Astrocyte of the cerebellum (primary cell): ENCODE measurements around the gene GTF2E1.
"Not testable (repeated sequence)": the region's sequence is repeated elsewhere in the genome, so short reads cannot be mapped to it uniquely, and the experiment has no call there.

Experiments used
- DNase-seq: peaks from one replicate; pipeline ENCODE4 v3.0.0-alpha.2; 2011; ENCODE audit warnings: low read depth
- H3K4me3 ChIP-seq: 2 replicates; pipeline ENCODE4 v1.5.1; 2011; ENCODE audit warnings: mild to moderate bottlenecking, low read depth, low read length, moderate library complexity
- in situ Hi-C: cut with HindIII; loops from 2 replicates; pipeline ENCODE4 v1.10.0; 2017; ENCODE audit warnings: low sequenced_read_pairs
- TF ChIP-seq, protein P1 (sequence below): IDR thresholded peaks from 2 replicates; pipeline ENCODE4 v1.5.1; 2012; ENCODE audit warnings: low read length, low read depth, moderate library complexity, mild to moderate bottlenecking; ENCODE audit errors: missing control alignments

The GTF2E1 gene

DNA sequence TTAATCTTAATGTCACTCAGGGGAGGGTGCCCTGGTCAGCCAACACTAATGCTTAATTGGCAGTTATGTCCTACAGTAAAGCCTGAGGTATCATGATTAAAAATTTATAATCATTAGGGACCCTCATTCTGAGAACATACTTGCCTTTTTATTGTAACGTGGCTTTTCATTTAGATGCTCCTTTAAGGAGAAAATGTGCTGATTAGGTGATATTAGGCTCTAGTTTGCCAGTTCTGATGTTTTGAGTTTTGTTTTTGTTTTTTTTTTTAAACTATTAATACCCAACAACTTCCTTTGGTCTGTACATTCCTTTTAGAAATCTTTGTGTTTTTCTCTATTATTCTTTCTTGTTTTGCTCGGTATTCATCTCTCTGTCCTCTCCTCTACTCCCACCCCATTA is 10.3 kb downstream of the GTF2E1 start:
- no peak for DNase-seq
- TF ChIP-seq, protein P1, sequence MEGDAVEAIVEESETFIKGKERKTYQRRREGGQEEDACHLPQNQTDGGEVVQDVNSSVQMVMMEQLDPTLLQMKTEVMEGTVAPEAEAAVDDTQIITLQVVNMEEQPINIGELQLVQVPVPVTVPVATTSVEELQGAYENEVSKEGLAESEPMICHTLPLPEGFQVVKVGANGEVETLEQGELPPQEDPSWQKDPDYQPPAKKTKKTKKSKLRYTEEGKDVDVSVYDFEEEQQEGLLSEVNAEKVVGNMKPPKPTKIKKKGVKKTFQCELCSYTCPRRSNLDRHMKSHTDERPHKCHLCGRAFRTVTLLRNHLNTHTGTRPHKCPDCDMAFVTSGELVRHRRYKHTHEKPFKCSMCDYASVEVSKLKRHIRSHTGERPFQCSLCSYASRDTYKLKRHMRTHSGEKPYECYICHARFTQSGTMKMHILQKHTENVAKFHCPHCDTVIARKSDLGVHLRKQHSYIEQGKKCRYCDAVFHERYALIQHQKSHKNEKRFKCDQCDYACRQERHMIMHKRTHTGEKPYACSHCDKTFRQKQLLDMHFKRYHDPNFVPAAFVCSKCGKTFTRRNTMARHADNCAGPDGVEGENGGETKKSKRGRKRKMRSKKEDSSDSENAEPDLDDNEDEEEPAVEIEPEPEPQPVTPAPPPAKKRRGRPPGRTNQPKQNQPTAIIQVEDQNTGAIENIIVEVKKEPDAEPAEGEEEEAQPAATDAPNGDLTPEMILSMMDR: no peak
- in situ Hi-C loops: no loop called here
- no peak overlapping the region for H3K4me3 ChIP-seq

DNA sequence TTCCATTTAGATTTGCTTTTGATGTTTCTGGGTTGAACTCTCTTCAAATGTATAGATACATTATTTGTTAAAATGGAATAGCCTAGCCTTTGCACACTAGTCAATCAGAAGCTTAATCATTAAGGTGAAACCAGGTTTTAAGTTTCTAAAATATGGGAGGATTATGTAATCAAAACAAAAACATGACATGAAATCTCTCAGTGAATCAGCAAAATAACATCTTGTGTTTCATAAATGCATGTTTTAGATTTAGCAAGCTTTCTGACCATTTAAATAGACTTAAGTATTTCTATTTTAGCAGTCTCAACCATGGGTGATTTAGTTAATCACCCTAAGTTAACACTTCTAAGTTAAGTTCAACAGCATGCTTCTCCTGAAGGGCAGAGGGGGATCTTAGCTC is 11.3 kb downstream of the GTF2E1 start:
- TF ChIP-seq, protein P1: no peak
- DNase-seq: no peak
- in situ Hi-C loops: no loop called here
- H3K4me3 ChIP-seq: no peak overlapping the region

DNA sequence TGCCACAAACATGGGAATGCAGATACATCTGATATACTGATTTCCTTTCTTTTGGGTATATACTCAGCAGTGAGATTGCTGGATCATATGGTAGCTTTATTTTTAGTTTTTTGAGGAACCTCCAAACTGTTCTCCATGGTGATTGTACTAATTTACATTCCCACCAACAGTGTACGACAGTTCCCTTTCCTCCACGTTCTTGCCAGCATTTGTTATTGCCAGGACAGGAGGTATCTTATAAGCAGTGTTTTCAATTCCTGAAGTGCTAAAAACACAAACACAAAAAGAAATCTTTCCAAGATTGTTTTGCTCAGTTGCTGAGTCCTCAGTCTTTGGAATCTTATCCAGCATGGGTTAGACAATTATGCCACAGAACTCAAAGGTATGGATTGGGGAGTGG is 13.5 kb downstream of the GTF2E1 start:
- H3K4me3 ChIP-seq: no peak overlapping the region
- TF ChIP-seq, protein P1: no peak
- in situ Hi-C loops: no loop called here
- DNase-seq: no peak

DNA sequence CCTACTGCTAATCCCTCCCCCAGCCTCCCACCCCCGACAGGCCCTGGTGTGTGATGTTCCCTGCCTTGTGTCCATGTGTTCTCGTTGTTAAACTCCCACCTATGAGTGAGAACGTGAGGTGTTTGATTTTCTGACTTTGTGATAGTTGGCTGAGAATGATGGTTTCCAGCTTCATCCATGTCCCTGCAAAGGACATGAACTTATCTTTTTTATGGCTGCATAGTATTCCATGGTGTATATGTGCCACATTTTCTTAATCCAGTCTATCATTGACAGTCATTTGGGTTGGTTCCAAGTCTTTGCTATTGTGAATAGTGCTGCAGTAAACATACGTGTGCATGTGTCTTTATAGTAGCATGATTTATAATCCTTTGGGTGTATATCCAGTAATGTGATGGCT is 16.0 kb downstream of the GTF2E1 start:
- in situ Hi-C loops, DNase-seq: not testable (repeated sequence)

DNA sequence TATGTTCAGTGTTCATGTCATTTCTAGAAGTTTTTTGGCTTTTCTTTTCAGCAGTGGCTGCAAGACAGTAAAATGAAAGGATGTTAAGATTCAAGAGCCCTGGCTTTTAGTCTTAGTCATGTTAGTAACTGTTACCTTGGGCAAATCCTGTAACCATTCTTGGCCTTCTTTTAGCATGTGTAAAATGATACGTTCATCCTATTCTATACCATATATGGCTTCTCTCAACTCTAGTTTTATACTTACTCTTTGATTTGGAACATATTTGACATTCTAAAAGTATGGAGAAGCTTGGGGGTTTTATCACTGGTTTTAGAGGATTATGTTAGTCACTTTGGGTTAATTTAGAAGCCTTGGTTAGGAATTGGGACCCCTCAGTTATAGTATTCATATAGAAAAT is 20.1 kb downstream of the GTF2E1 start:
- TF ChIP-seq, protein P1: no peak
- DNase-seq: no peak
- in situ Hi-C loops: no loop called here
- H3K4me3 ChIP-seq: no peak overlapping the region

More for the DNA sequence above, 16.0 kb downstream of the GTF2E1 start:
- H3K4me3 ChIP-seq: not testable (repeated sequence)

DNA sequence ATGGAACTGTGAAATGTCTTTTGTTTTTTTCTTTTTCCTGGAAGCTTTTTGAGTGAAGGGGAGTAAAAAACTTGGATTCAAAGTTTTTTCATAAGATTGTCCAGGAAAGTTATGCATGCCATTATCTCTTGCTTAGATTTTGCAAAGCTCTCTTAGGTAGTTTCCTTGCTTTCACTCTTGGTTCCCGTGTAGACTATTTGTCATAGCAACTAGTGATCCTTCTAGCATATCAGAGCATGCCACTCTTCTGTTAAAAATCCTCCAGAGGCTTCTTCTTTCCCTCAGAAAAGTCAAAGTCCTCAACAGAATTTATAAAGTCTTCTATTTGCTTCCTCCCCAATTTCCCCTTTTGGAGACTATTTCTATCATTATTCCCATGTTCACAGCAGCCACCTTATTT is 21.1 kb downstream of the GTF2E1 start:
- in situ Hi-C loops: no loop called here
- TF ChIP-seq, protein P1: no peak
- no peak for DNase-seq
- no peak overlapping the region for H3K4me3 ChIP-seq

DNA sequence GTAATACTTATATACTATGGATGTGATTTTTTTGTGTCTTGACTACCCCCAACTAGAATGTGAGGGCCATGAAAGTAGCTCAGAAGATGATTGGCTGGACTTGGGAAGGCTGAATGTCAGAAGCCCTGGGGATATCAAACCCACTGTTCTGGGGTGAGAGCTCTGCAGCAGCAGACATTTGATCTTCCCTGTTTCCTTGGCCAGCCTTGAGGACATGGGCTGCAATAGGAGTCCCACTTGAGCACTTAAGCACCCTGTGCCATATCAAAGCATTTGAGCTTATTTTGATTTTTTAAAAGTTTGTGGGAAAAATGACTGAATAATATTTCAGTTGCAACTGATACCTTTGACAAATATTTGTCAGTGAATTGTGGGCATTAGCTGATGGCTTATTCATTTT is 21.7 kb downstream of the GTF2E1 start:
- TF ChIP-seq, protein P1: no peak
- DNase-seq: no peak

More for the DNA sequence above, 21.7 kb downstream of the GTF2E1 start:
- no peak overlapping the region for H3K4me3 ChIP-seq
- in situ Hi-C loops: no loop called here
